ENCODE measurements around the gene SLC13A4. TPM values are rescaled to one million over a fixed set of nuclear protein-coding genes. Genes with fewer than 3 reads are reported as not detected.

Gene SLC13A4
- total RNA-seq, 2 experiments from 2014 or later: not detected

GRCh38 chr7:135715673-135716072, 12.3 kb downstream of the SLC13A4 start:
- Histone ChIP-seq H3K9me2 (ENCODE audit: insufficient read depth, low read length) (no peaks in the 10 kb centered on the region), H3K27ac (ENCODE audit: low read depth, low read length, poor library complexity, severe bottlenecking) (no peak overlapping the region), H3K79me2 (ENCODE audit: insufficient read depth, low read depth, low read length) (no peaks in the 10 kb centered on the region), H3K4me1 (ENCODE audit: insufficient read depth, low read length, poor library complexity, severe bottlenecking) (no peaks in the 10 kb centered on the region), H3K9me3 (ENCODE audit: low read length) (no peaks in the 10 kb centered on the region), H2AFZ (ENCODE audit: low read length) (no peak overlapping the region), H3K4me3 (ENCODE audit: low read depth, low read length, poor library complexity, severe bottlenecking) (no peak overlapping the region), H4K20me1 (ENCODE audit: insufficient read depth, low read length) (no peaks in the 10 kb centered on the region), H3K36me3 (ENCODE audit: insufficient read depth, low read length) (no peaks in the 10 kb centered on the region), H3K4me2 (ENCODE audit: low read length) (no peak overlapping the region)
- DNase-seq (ENCODE audit: low spot score): no peak
- TF ChIP-seq CTCF (conservative IDR thresholded peaks at IDR 0.05; ENCODE audit: low read length) (no peak), EZH2phosphoT487 (IDR thresholded peaks at IDR 0.05; ENCODE audit: borderline replicate concordance, low read depth, low read length) (no peak)
- intact Hi-C loops (cut with micrococcal nuclease; ENCODE audit: unreplicated experiment): no loop called here
- CTCF ChIA-PET (ENCODE audit: unreplicated experiment): no interaction called here
- no TSS peak for BruUV-seq (replicated peaks)
- POLR2A ChIA-PET: no interaction called here

DNA sequence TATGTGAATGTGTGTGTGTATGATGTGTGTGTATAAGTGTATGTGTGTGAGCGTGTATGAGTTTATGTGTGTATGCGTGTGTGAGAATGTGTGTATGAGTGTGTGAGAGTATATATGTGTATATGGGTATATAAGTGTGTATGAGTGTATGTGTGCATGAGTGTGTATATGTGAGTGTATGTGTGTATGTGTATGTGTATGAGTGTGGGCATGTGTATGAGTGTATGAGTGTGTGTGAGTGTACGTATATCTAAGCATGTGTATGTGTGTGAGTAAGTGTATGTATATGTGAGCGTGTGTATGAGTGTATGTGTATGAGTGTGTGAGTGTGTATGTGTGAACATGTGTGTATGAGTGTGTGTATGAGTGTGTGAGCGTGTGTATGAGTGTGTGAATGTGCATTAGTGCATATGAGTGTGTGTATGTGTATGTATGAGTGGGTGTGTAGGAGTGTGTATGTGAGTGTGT, 12.9 kb downstream of the SLC13A4 start:
- no peak overlapping the region for H3K4me3 ChIP-seq (ENCODE audit: low read depth, low read length, poor library complexity, severe bottlenecking)
- no peaks in the 10 kb centered on the region for H3K9me3 ChIP-seq (ENCODE audit: low read length)
- no peak overlapping the region for H3K27ac ChIP-seq (ENCODE audit: low read depth, low read length, poor library complexity, severe bottlenecking)
- H3K4me1 ChIP-seq (ENCODE audit: insufficient read depth, low read length, poor library complexity, severe bottlenecking): no peaks in the 10 kb centered on the region
- CTCF ChIA-PET (ENCODE audit: unreplicated experiment): no interaction called here
- H3K4me2 ChIP-seq (ENCODE audit: low read length): no peak overlapping the region
- TF ChIP-seq EZH2phosphoT487 (IDR thresholded peaks at IDR 0.05; ENCODE audit: borderline replicate concordance, low read depth, low read length) (no peak), CTCF (conservative IDR thresholded peaks at IDR 0.05; ENCODE audit: low read length) (no peak)
- POLR2A ChIA-PET: interaction anchor here (0.8 kb wide), 1 partner anchor 14 kb away, joined by 3 read pairs; no protein-coding TSS in a partner anchor
- no peaks in the 10 kb centered on the region for H3K79me2 ChIP-seq (ENCODE audit: insufficient read depth, low read depth, low read length)
- no peaks in the 10 kb centered on the region for H4K20me1 ChIP-seq (ENCODE audit: insufficient read depth, low read length)
- intact Hi-C loops (cut with micrococcal nuclease; ENCODE audit: unreplicated experiment): no loop called here
- H2AFZ ChIP-seq (ENCODE audit: low read length): no peak overlapping the region
- DNase-seq (ENCODE audit: low spot score): no peak
- H3K36me3 ChIP-seq (ENCODE audit: insufficient read depth, low read length): no peaks in the 10 kb centered on the region
- BruUV-seq (replicated peaks): no TSS peak
- no peaks in the 10 kb centered on the region for H3K9me2 ChIP-seq (ENCODE audit: insufficient read depth, low read length)

DNA sequence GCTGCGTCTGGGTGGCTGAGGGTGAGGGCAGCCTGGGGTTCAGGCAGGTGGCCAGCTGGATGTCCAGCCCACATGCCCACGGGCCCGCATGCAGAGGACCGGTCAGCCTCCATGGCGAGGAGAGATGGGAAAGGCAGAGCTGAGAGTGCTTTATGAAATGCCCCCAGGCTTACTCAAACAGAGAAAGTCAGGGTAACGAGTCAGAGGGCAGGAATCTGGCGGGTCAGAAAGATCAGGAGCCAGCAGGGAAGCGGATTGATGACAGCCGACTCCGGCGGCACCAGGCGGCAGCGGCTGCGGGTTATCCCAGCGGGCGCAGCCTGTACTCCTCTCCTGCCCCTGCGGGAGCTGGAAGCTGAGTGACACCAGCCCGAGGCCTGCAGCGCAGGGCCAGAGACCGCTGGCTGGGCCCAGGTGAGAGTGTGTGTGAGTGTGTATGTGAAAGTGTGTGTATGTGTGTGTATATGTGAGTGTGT, 13.4 kb downstream of the SLC13A4 start:
- no peak overlapping the region for H2AFZ ChIP-seq (ENCODE audit: low read length)
- BruUV-seq (replicated peaks): no TSS peak
- no peak for TF ChIP-seq EZH2phosphoT487 (IDR thresholded peaks at IDR 0.05; ENCODE audit: borderline replicate concordance, low read depth, low read length)
- TF ChIP-seq CTCF (conservative IDR thresholded peaks at IDR 0.05; ENCODE audit: low read length): no peak
- no peaks in the 10 kb centered on the region for H4K20me1 ChIP-seq (ENCODE audit: insufficient read depth, low read length)
- no peaks in the 10 kb centered on the region for H3K79me2 ChIP-seq (ENCODE audit: insufficient read depth, low read depth, low read length)
- no peaks in the 10 kb centered on the region for H3K36me3 ChIP-seq (ENCODE audit: insufficient read depth, low read length)
- no peak overlapping the region for H3K27ac ChIP-seq (ENCODE audit: low read depth, low read length, poor library complexity, severe bottlenecking)
- POLR2A ChIA-PET: interaction anchor here (0.8 kb wide), 1 partner anchor 14 kb away, joined by 3 read pairs; no protein-coding TSS in a partner anchor
- CTCF ChIA-PET (ENCODE audit: unreplicated experiment): no interaction called here
- H3K4me1 ChIP-seq (ENCODE audit: insufficient read depth, low read length, poor library complexity, severe bottlenecking): no peaks in the 10 kb centered on the region
- no peaks in the 10 kb centered on the region for H3K9me3 ChIP-seq (ENCODE audit: low read length)
- no peak overlapping the region for H3K4me2 ChIP-seq (ENCODE audit: low read length)
- H3K4me3 ChIP-seq (ENCODE audit: low read depth, low read length, poor library complexity, severe bottlenecking): no peak overlapping the region
- DNase-seq (ENCODE audit: low spot score): no peak
- no peaks in the 10 kb centered on the region for H3K9me2 ChIP-seq (ENCODE audit: insufficient read depth, low read length)
- intact Hi-C loops (cut with micrococcal nuclease; ENCODE audit: unreplicated experiment): loop anchor here (5.0 kb wide), 1 partner anchor 432 kb away; no protein-coding TSS in a partner anchor

All from OCI-LY7 (cell line).